ENCODE data around the gene RCCD1.

The RCCD1 gene

DNA sequence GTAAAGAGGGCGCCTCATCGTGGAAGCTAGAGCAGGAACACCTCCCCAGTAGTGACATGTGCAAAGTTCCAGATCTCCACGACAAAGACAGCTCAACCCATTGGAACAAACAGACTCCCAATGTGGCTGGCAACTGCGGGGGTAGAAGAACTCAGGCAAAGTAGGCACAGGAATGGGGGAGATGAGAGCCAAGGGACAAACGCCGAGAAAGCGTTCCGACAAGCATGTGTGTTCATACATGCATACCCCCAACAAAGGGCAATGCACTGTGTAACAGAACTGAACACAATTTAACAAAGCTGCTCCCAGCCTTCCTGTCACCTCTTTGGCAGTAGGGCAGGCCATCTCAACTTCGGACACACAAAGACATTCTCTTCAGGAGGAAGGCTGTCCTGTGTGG is 11.6 kb downstream of the RCCD1 start:
- DNase-seq (ENCODE audit: extremely low read depth, low read depth), result no peak
- TF ChIP-seq, protein P1, sequence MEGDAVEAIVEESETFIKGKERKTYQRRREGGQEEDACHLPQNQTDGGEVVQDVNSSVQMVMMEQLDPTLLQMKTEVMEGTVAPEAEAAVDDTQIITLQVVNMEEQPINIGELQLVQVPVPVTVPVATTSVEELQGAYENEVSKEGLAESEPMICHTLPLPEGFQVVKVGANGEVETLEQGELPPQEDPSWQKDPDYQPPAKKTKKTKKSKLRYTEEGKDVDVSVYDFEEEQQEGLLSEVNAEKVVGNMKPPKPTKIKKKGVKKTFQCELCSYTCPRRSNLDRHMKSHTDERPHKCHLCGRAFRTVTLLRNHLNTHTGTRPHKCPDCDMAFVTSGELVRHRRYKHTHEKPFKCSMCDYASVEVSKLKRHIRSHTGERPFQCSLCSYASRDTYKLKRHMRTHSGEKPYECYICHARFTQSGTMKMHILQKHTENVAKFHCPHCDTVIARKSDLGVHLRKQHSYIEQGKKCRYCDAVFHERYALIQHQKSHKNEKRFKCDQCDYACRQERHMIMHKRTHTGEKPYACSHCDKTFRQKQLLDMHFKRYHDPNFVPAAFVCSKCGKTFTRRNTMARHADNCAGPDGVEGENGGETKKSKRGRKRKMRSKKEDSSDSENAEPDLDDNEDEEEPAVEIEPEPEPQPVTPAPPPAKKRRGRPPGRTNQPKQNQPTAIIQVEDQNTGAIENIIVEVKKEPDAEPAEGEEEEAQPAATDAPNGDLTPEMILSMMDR (IDR thresholded peaks at IDR 0.05; ENCODE audit: low read depth, low read length, missing control alignments), result no peak

GRCh38 chr15:90967206-90967605 is 12.5 kb downstream of the RCCD1 start:
- TF ChIP-seq, protein P1 (IDR thresholded peaks at IDR 0.05; ENCODE audit: low read depth, low read length, missing control alignments), result no peak
- DNase-seq (ENCODE audit: extremely low read depth, low read depth), result no peak

More for the DNA sequence above, 11.6 kb downstream of the RCCD1 start:
- no peak overlapping the region for H3K4me3 ChIP-seq (replicated peaks; ENCODE audit: low read depth, low read length)

GRCh38 chr15:90968434-90968833 is 13.8 kb downstream of the RCCD1 start:
- TF ChIP-seq, protein P1 (IDR thresholded peaks at IDR 0.05; ENCODE audit: low read depth, low read length, missing control alignments), result no peak
- DNase-seq (ENCODE audit: extremely low read depth, low read depth), result no peak
- H3K4me3 ChIP-seq (replicated peaks; ENCODE audit: low read depth, low read length), result no peak overlapping the region

More at GRCh38 chr15:90967206-90967605, 12.5 kb downstream of the RCCD1 start:
- no peak overlapping the region for H3K4me3 ChIP-seq (replicated peaks; ENCODE audit: low read depth, low read length)

GRCh38 chr15:90970274-90970673 is 15.6 kb downstream of the RCCD1 start:
- no peak for DNase-seq (ENCODE audit: extremely low read depth, low read depth)
- H3K4me3 ChIP-seq (replicated peaks; ENCODE audit: low read depth, low read length), result no peak overlapping the region
- TF ChIP-seq, protein P1 (IDR thresholded peaks at IDR 0.05; ENCODE audit: low read depth, low read length, missing control alignments), result no peak

GRCh38 chr15:90972133-90972532 is 17.4 kb downstream of the RCCD1 start:
- H3K4me3 ChIP-seq (replicated peaks; ENCODE audit: low read depth, low read length), result no peak overlapping the region
- TF ChIP-seq, protein P1 (IDR thresholded peaks at IDR 0.05; ENCODE audit: low read depth, low read length, missing control alignments), result no peak
- no peak for DNase-seq (ENCODE audit: extremely low read depth, low read depth)

GRCh38 chr15:90974216-90974615 is 19.5 kb downstream of the RCCD1 start:
- TF ChIP-seq, protein P1 (IDR thresholded peaks at IDR 0.05; ENCODE audit: low read depth, low read length, missing control alignments), result no peak
- no peak for DNase-seq (ENCODE audit: extremely low read depth, low read depth)
- H3K4me3 ChIP-seq (replicated peaks; ENCODE audit: low read depth, low read length), result no peak overlapping the region

DNA sequence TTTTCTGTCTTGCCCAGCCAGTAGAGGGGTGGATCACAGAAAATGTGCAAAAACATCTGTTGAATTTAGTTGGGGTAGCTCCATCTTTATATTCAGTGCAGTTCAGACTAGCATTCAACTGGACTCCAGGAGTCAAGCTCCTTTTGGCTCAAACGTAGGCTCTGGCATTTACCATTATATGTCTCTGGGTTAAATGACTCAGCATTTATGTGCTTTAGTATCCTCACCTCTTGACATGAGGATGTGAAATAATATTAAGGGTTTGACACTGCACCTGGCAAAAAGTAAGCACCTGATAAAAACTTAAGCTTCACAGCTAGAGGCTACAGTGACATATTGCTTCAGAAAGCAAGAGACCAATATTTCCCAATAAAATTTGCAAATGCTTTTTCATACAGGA is 24.9 kb downstream of the RCCD1 start:
- no peak for DNase-seq (ENCODE audit: extremely low read depth, low read depth)
- H3K4me3 ChIP-seq (replicated peaks; ENCODE audit: low read depth, low read length), result no peak overlapping the region
- TF ChIP-seq, protein P1 (IDR thresholded peaks at IDR 0.05; ENCODE audit: low read depth, low read length, missing control alignments), result no peak
